Measurements from ENCODE around the gene MBOAT7.

Gene MBOAT7

GRCh38 chr19:54138489-54139256 lies 50.7 kb downstream of the MBOAT7 start:
- H3K9ac ChIP-seq (ENCODE audit: low read depth, low read length) = peak overlapping the region; percentile 72; the same call in 1 of the 2 replicates
- no peaks in the 10 kb centered on the region for H3K9me3 ChIP-seq (ENCODE audit: control insufficient read depth, insufficient read depth, low read length)
- no peaks in the 10 kb centered on the region; the same call in 1 of the 2 replicates for H3K4me1 ChIP-seq (ENCODE audit: insufficient read depth, low read length)
- H3K36me3 ChIP-seq (ENCODE audit: insufficient read depth, low read length) = peaks cover 17% of the 10 kb centered on the region

DNA sequence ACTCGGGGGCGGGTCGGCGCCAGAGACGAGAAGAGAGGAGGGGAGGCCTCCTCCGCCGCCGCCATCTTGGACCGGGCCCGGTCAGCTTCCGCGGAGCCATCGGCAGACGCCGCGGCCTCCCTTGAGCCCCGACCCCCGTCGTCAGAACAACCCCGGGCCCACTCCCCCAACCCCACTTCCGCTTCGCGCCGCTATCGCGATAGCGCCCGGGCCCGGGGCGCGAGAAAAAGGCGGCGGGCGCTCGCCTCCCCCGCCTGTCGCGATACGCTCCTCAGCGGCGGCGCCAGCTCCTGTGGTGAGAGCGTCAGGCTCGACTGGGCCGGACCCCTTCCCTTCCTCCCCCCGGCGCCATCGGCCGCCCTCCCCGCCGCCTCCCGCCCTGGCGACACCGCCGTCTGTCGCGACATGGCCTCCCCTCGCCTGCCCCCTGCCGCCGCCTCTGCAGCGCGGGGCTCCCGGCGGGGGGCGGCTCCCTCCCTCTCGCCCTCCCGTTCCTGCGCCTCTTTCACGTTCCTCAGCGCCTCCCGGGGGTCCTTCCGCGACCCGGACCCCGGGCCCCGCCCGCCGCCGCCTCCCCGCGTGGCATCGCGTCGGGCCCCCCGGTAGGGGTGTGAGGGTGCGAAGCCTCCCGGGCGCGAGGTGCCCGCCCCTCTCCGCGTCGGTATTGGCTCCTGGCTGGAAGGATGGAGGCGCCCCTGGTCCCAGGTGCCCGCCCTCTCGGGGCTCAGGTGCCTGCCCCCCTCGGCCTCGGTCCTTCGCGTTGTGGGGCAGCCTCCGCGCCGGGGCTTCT lies 51.5 kb downstream of the MBOAT7 start, which contains the start of gene CNOT3:
Gene CNOT3, plus strand, starts transcription at position 64 of the 790 bp plus-strand sequence. CDS start 5,217 bp downstream, outside the sequence.
- Histone ChIP-seq H3K9me3 (ENCODE audit: control insufficient read depth, insufficient read depth, low read length) (no peaks in the 10 kb centered on the region), H3K9ac (ENCODE audit: low read depth, low read length) (peak within 1 kb of the TSS; percentile 72), H3K36me3 (ENCODE audit: insufficient read depth, low read length) (peaks cover 12% of the 10 kb centered on the region; the same call in 1 of the 2 replicates), H3K4me1 (ENCODE audit: insufficient read depth, low read length) (no peaks in the 10 kb centered on the region; the same call in 1 of the 2 replicates)

- H3K9ac ChIP-seq (ENCODE audit: low read depth, low read length) = peak overlapping the region; percentile 72
- no peaks in the 10 kb centered on the region; the same call in 1 of the 2 replicates for H3K4me1 ChIP-seq (ENCODE audit: insufficient read depth, low read length)
- H3K9me3 ChIP-seq (ENCODE audit: control insufficient read depth, insufficient read depth, low read length) = no peaks in the 10 kb centered on the region
- peaks cover 7% of the 10 kb centered on the region; the same call in 1 of the 2 replicates for H3K36me3 ChIP-seq (ENCODE audit: insufficient read depth, low read length)
Observed at GRCh38 chr19:54136864-54137698, 52.3 kb downstream of the MBOAT7 start.

DNA sequence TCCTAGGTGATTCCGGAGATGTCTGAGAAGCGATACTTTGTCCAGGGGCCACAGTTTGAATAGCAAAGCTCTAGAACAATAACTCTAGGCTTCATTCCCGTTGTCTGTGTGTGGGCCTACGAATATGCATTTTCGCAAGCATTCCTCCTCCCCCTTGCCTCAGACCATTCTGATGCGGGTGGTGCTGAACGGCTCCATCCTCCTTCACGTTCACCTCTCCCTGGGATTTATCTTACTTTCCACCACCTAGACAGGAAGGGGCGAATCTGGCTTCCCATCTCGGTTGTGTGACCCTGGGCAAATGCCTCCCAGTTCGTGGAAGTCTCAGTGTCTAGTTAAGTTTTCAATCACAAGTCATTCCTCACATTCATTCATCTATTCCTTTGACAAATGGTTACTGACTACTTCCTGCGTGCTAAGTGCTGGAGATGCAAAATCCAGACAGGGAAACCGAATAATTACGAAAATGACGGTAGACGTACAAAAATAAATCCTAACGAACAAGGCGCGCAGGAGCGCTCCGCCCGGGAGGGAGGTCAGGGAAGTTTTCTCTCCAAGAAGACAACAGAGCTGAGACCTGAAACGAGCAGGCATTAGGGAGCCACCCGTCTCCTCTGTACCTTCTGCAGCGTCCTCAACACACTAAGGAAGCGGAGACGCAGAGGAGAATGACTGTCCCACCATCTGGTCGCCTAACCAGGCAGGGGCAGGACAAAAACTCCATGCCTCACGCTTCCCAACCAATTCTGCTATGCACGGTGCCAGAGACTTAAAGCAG lies 53.1 kb downstream of the MBOAT7 start:
- H3K4me1 ChIP-seq (ENCODE audit: insufficient read depth, low read length) = no peaks in the 10 kb centered on the region; the same call in 1 of the 2 replicates
- H3K9ac ChIP-seq (ENCODE audit: low read depth, low read length) = peak overlapping the region; percentile 61
- H3K9me3 ChIP-seq (ENCODE audit: control insufficient read depth, insufficient read depth, low read length) = no peaks in the 10 kb centered on the region
- H3K36me3 ChIP-seq (ENCODE audit: insufficient read depth, low read length) = peaks cover 6% of the 10 kb centered on the region; the same call in 1 of the 2 replicates

GRCh38 chr19:54133957-54134590 lies 55.3 kb downstream of the MBOAT7 start:
- no peak overlapping the region for H3K9ac ChIP-seq (ENCODE audit: low read depth, low read length)
- H3K9me3 ChIP-seq (ENCODE audit: control insufficient read depth, insufficient read depth, low read length) = no peaks in the 10 kb centered on the region
- H3K36me3 ChIP-seq (ENCODE audit: insufficient read depth, low read length) = no peaks in the 10 kb centered on the region; the same call in 1 of the 2 replicates
- H3K4me1 ChIP-seq (ENCODE audit: insufficient read depth, low read length) = no peaks in the 10 kb centered on the region; the same call in 1 of the 2 replicates

- Histone ChIP-seq H3K9ac (ENCODE audit: low read depth, low read length) (no peak overlapping the region), H3K4me1 (ENCODE audit: insufficient read depth, low read length) (no peaks in the 10 kb centered on the region), H3K36me3 (ENCODE audit: insufficient read depth, low read length) (no peaks in the 10 kb centered on the region; the same call in none of the 2 replicates), H3K9me3 (ENCODE audit: control insufficient read depth, insufficient read depth, low read length) (no peaks in the 10 kb centered on the region)
Observed at GRCh38 chr19:54133312-54133956, 55.9 kb downstream of the MBOAT7 start.

DNA sequence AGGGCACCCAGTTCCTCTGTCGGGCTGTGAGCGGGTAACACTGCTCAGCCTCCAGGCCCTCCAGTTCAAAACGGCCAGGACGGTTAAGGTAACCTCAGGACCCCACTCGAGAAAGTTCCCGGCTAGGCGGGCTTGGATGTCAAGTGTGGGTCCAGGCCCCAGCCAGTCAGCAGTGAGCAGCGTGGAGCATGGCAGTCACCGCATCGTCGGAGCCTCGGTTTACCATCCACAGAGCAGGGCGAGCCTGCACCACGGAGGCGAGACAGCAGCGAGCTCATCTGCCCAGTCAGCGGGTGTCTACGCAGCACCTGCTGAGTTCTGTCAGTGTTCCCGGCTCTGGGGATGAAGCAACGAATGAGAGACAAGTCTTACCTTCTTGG lies 59.8 kb downstream of the MBOAT7 start:
- Histone ChIP-seq H3K36me3 (ENCODE audit: insufficient read depth, low read length) (peaks cover 4% of the 10 kb centered on the region), H3K9me3 (ENCODE audit: control insufficient read depth, insufficient read depth, low read length) (no peaks in the 10 kb centered on the region), H3K9ac (ENCODE audit: low read depth, low read length) (no peak overlapping the region), H3K4me1 (ENCODE audit: insufficient read depth, low read length) (no peaks in the 10 kb centered on the region)

DNA sequence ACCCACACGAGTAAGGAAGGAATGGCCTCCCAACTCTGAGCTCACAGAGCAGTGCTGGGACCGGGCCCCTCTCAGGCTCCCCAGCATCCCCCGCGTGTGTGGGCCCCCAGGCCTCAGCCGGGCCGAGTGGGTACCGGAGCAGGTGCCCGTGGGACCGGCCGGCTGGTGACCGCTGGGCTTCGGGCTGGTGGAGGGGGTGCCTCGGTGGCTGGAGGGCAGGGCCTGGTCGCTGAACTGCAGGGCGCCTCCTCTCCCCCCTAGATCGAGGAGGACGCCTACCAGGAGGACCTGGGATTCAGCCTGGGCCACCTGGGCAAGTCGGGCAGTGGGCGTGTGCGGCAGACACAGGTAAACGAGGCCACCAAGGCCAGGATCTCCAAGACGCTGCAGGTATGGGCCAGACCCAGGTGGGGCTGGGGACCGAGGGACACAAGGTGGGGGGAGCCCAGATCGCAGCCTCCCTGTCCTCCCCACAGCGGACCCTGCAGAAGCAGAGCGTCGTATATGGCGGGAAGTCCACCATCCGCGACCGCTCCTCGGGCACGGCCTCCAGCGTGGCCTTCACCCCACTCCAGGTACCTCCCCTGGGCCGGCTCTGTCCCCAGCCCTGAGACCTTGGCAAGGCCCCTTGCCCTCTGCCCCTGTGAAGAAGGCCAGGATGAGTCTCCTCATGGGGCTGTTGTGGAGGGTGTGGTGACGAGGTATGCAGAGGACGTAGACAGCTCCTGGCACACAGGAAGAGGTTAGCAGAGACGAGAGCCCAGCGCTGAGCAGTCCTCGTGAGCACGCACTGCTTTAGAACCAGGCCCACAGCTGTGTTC lies 60.4 kb downstream of the MBOAT7 start:
- H3K36me3 ChIP-seq (ENCODE audit: insufficient read depth, low read length) = peaks cover 9% of the 10 kb centered on the region
- H3K9me3 ChIP-seq (ENCODE audit: control insufficient read depth, insufficient read depth, low read length) = no peaks in the 10 kb centered on the region
- H3K4me1 ChIP-seq (ENCODE audit: insufficient read depth, low read length) = no peaks in the 10 kb centered on the region
- no peak overlapping the region for H3K9ac ChIP-seq (ENCODE audit: low read depth, low read length)

GRCh38 chr19:54128441-54128725 lies 61.0 kb downstream of the MBOAT7 start:
- Histone ChIP-seq H3K4me1 (ENCODE audit: insufficient read depth, low read length) (no peaks in the 10 kb centered on the region), H3K9ac (ENCODE audit: low read depth, low read length) (no peak overlapping the region), H3K9me3 (ENCODE audit: control insufficient read depth, insufficient read depth, low read length) (no peaks in the 10 kb centered on the region), H3K36me3 (ENCODE audit: insufficient read depth, low read length) (peaks cover 9% of the 10 kb centered on the region)

GRCh38 chr19:54127688-54128440 lies 61.5 kb downstream of the MBOAT7 start:
- Histone ChIP-seq H3K9ac (ENCODE audit: low read depth, low read length) (no peak overlapping the region), H3K36me3 (ENCODE audit: insufficient read depth, low read length) (peaks cover 9% of the 10 kb centered on the region; the same call in 1 of the 2 replicates)

GRCh38 chr19:54125713-54126112 lies 63.7 kb downstream of the MBOAT7 start:
- no peak overlapping the region for H3K9ac ChIP-seq (ENCODE audit: low read depth, low read length)
- H3K36me3 ChIP-seq (ENCODE audit: insufficient read depth, low read length) = peaks cover 15% of the 10 kb centered on the region
- no peaks in the 10 kb centered on the region for H3K4me1 ChIP-seq (ENCODE audit: insufficient read depth, low read length)
- H3K9me3 ChIP-seq (ENCODE audit: control insufficient read depth, insufficient read depth, low read length) = no peaks in the 10 kb centered on the region

More at GRCh38 chr19:54127688-54128440, 61.5 kb downstream of the MBOAT7 start:
- no peaks in the 10 kb centered on the region for H3K9me3 ChIP-seq (ENCODE audit: control insufficient read depth, insufficient read depth, low read length)
- H3K4me1 ChIP-seq (ENCODE audit: insufficient read depth, low read length) = no peaks in the 10 kb centered on the region

DNA sequence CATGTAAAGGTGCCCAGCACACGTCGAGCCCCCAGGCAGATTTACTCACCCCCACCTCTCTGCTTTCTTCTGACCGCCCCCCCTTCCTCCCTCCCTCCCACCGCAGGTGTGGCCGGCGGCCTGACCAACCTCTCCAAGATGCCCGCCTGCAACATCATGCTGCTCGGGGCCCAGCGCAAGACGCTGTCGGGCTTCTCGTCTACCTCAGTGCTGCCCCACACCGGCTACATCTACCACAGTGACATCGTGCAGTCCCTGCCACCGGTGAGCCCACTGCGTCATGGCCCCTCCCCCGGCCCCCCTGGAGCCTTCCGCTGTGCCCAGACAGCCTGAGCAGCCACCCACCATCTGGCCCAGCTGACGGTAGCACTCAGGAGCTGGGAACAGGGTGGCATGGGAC lies 65.0 kb downstream of the MBOAT7 start:
- no peaks in the 10 kb centered on the region for H3K9me3 ChIP-seq (ENCODE audit: control insufficient read depth, insufficient read depth, low read length)
- no peak overlapping the region for H3K9ac ChIP-seq (ENCODE audit: low read depth, low read length)
- peaks cover 15% of the 10 kb centered on the region for H3K36me3 ChIP-seq (ENCODE audit: insufficient read depth, low read length)
- H3K4me1 ChIP-seq (ENCODE audit: insufficient read depth, low read length) = no peaks in the 10 kb centered on the region
